ENCODE results near the gene RER1. TPM values are rescaled to one million over a fixed set of nuclear protein-coding genes. Genes with fewer than 3 reads are reported as not detected.

RER1 gene
- total RNA-seq, 1 donor from 2014 or later = 93.0 TPM

DNA sequence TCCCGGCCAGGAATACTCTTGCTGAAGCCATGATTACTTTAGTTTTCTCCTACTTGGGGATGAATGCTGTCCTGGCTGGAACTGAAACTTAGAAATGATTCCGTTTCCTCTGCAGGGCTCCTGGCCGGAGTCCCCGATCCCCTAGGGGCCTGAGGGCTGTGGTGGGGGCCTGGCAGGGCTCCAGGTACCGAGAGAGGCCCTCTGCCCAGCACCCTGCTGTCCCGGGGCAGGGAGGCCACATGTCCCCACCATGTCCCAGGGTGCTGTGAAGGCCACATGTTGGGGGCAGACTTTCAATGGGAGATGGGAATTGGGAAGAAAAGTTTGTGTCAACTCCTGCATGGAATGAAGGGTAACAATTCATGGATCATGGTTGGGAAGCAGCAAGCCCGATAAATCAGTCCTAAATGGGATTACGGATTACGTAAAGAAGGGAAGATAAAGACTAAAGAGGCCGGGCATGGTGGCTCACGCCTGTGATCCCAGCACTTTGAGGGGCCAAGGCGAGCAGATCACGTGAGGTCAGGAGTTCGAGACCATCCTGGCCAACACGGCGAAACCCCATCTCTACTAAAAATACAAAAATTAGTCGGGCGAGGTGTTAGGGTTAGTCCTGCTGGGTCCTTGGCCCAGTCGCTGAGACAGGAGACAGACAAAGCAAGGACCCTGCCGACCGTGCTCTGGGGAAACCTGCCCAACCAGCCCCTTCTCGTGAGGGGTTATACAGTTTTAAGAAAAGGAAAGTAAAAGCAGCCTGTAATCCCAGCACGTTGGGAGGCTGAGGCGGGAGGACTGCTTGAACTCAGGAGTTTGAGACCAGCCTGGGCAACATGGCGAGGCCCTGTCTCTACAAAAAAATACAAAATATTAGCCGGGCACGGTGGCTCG, 37.8 kb upstream of the RER1 start:
- Mint-ChIP-seq H3K4me3 (ENCODE audit: unreplicated experiment) (no peak overlapping the region), H3K4me1 (ENCODE audit: low read depth, unreplicated experiment) (peaks cover 8% of the 10 kb centered on the region)

GRCh38 chr1:2354511-2355372, 36.9 kb upstream of the RER1 start:
- Mint-ChIP-seq H3K27ac (ENCODE audit: unreplicated experiment) (no peak overlapping the region), H3K9me3 (ENCODE audit: unreplicated experiment) (peaks cover 2% of the 10 kb centered on the region), H3K4me1 (ENCODE audit: low read depth, unreplicated experiment) (peaks cover 4% of the 10 kb centered on the region), H3K4me3 (ENCODE audit: unreplicated experiment) (no peak overlapping the region), H3K27me3 (ENCODE audit: unreplicated experiment) (no peaks in the 10 kb centered on the region), H3K36me3 (ENCODE audit: unreplicated experiment) (no peaks in the 10 kb centered on the region)
- DNase-seq = no peak
- TF ChIP-seq, protein P1, sequence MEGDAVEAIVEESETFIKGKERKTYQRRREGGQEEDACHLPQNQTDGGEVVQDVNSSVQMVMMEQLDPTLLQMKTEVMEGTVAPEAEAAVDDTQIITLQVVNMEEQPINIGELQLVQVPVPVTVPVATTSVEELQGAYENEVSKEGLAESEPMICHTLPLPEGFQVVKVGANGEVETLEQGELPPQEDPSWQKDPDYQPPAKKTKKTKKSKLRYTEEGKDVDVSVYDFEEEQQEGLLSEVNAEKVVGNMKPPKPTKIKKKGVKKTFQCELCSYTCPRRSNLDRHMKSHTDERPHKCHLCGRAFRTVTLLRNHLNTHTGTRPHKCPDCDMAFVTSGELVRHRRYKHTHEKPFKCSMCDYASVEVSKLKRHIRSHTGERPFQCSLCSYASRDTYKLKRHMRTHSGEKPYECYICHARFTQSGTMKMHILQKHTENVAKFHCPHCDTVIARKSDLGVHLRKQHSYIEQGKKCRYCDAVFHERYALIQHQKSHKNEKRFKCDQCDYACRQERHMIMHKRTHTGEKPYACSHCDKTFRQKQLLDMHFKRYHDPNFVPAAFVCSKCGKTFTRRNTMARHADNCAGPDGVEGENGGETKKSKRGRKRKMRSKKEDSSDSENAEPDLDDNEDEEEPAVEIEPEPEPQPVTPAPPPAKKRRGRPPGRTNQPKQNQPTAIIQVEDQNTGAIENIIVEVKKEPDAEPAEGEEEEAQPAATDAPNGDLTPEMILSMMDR (IDR thresholded peaks at IDR 0.05; ENCODE audit: partially characterized antibody, unreplicated experiment) = no peak

More for the DNA sequence above, 37.8 kb upstream of the RER1 start:
- DNase-seq = no peak
- Mint-ChIP-seq H3K36me3 (ENCODE audit: unreplicated experiment) (no peaks in the 10 kb centered on the region), H3K9me3 (ENCODE audit: unreplicated experiment) (peaks cover 6% of the 10 kb centered on the region), H3K27me3 (ENCODE audit: unreplicated experiment) (peaks cover 5% of the 10 kb centered on the region), H3K27ac (ENCODE audit: unreplicated experiment) (no peak overlapping the region)
- TF ChIP-seq, protein P1 (IDR thresholded peaks at IDR 0.05; ENCODE audit: partially characterized antibody, unreplicated experiment) = no peak

- H3K9me3 Mint-ChIP-seq (ENCODE audit: unreplicated experiment) = peaks cover 2% of the 10 kb centered on the region
- TF ChIP-seq, protein P1 (IDR thresholded peaks at IDR 0.05; ENCODE audit: partially characterized antibody, unreplicated experiment) = no peak
- H3K4me3 Mint-ChIP-seq (ENCODE audit: unreplicated experiment) = no peak overlapping the region
- no peaks in the 10 kb centered on the region for H3K27me3 Mint-ChIP-seq (ENCODE audit: unreplicated experiment)
- H3K4me1 Mint-ChIP-seq (ENCODE audit: low read depth, unreplicated experiment) = peaks cover 3% of the 10 kb centered on the region
- no peak overlapping the region for H3K27ac Mint-ChIP-seq (ENCODE audit: unreplicated experiment)
- H3K36me3 Mint-ChIP-seq (ENCODE audit: unreplicated experiment) = peaks cover 3% of the 10 kb centered on the region
- peak; percentile 13 for DNase-seq
Measured at GRCh38 chr1:2355373-2356261, 36.0 kb upstream of the RER1 start.

GRCh38 chr1:2356401-2356800, 35.2 kb upstream of the RER1 start:
- peaks cover 2% of the 10 kb centered on the region for H3K9me3 Mint-ChIP-seq (ENCODE audit: unreplicated experiment)
- H3K27me3 Mint-ChIP-seq (ENCODE audit: unreplicated experiment) = no peaks in the 10 kb centered on the region
- TF ChIP-seq, protein P1 (IDR thresholded peaks at IDR 0.05; ENCODE audit: partially characterized antibody, unreplicated experiment) = no peak
- no peak overlapping the region for H3K4me3 Mint-ChIP-seq (ENCODE audit: unreplicated experiment)
- peak; percentile 12 for DNase-seq
- H3K27ac Mint-ChIP-seq (ENCODE audit: unreplicated experiment) = no peak overlapping the region
- peaks cover 3% of the 10 kb centered on the region for H3K4me1 Mint-ChIP-seq (ENCODE audit: low read depth, unreplicated experiment)
- H3K36me3 Mint-ChIP-seq (ENCODE audit: unreplicated experiment) = peaks cover 3% of the 10 kb centered on the region

Data from glutamatergic neuron (in vitro differentiated cells).